Liver (tissue), 3 donors: ENCODE data around the gene IHH.

Source experiments
- EGR1 ChIP-seq, 2 donors: IDR thresholded peaks; 2 replicates each; pipeline ENCODE4 v1.6.1; 2016 to 2018; ENCODE audit warnings: antibody characterized with exemption in 2 of 2, low read depth in 2 of 2
- SP1 ChIP-seq: IDR thresholded peaks from 2 replicates; pipeline ENCODE4 v1.6.1; 2018; ENCODE audit warnings: antibody characterized with exemption, mild to moderate bottlenecking
- YY1 ChIP-seq: IDR thresholded peaks from 2 replicates; pipeline ENCODE4 v1.6.1; 2016; ENCODE audit warnings: antibody characterized with exemption, mild to moderate bottlenecking
- TF ChIP-seq, protein P1 (sequence below): fragments of 150-350 bp; IDR thresholded peaks from 2 replicates; pipeline ENCODE4 v1.5.1; 2017; ENCODE audit warnings: improper control_type of control experiment, low read depth, low read length; ENCODE audit not compliant: missing input control
- donor health status: healthy.
- donor health status: healthy.

GRCh38 chr2:219072741-219073250 is 12.1 kb upstream of the IHH start:
- TF ChIP-seq, protein P1, sequence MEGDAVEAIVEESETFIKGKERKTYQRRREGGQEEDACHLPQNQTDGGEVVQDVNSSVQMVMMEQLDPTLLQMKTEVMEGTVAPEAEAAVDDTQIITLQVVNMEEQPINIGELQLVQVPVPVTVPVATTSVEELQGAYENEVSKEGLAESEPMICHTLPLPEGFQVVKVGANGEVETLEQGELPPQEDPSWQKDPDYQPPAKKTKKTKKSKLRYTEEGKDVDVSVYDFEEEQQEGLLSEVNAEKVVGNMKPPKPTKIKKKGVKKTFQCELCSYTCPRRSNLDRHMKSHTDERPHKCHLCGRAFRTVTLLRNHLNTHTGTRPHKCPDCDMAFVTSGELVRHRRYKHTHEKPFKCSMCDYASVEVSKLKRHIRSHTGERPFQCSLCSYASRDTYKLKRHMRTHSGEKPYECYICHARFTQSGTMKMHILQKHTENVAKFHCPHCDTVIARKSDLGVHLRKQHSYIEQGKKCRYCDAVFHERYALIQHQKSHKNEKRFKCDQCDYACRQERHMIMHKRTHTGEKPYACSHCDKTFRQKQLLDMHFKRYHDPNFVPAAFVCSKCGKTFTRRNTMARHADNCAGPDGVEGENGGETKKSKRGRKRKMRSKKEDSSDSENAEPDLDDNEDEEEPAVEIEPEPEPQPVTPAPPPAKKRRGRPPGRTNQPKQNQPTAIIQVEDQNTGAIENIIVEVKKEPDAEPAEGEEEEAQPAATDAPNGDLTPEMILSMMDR = no peak
- TF ChIP-seq EGR1 (IDR thresholded peaks at IDR 0.05; ENCODE audit: low read depth in 2 of 2) (no peak), YY1 (no peak), SP1 (no peak)
